ENCODE data around the gene KCND1.

Gene KCND1

DNA sequence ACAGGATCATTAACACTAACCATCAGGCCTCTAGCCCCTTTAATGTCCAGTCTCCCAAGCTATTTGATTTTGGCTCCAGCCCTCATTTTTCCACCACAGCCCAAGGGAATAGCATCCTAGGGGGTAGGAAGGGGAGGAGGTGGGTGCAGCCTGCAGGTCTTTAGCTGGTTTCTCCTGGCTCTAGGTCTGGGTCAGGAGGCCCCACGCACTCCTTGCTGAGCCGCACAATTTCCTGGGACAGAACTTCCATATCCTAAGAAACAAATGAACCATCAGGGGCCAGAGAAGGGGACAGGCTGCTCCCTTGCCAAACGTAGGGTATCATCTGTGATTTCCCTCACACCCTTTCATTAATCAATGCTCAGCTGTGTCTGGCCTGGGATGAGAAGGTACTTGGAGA lies 2.4 kb upstream of the KCND1 start:
- no peak for DNase-seq

DNA sequence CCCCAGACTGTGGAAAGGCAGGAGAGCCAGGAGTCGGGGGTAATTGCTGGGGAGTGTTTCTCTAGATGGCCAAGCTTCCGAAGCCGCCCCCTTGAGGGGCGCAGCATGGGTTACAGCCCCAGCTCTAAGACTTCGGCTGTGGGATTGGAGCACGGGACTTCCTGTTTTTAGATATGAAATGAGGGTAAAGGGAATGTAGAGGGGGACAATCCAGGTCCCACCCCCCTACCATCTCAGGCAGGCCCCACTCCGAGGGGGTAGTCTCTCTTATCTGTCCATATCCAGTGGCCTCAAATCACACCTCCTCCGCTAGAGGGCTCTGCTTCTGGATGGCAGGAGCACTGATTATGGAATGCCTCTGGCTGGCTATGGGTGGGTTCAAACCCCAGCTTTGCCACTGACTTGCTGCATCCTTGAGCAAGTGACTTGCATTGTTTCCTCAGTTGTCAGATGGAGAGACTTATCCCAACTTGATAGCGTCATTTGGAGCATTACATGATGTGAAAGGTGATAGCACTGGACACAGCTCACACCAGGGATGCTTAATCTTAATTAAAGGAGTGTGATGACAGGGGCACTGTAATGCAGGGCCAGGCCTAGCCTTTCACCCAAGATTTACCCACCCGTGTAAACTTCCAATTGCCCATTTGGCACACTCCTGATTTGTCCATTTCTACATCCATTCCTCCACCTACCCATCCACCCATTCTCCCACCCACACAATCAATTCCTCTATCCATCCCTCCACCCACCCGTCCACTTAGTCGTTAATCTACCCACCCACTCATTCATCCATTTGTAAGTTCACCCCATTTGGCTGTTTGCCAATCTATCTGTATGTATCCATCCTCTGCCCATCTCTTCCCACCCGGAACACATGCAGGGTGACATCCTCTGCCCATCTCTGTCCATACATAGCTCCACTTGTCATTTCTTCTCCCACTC lies 848 bp upstream of the KCND1 start:
- peak; percentile 36 for DNase-seq

DNA sequence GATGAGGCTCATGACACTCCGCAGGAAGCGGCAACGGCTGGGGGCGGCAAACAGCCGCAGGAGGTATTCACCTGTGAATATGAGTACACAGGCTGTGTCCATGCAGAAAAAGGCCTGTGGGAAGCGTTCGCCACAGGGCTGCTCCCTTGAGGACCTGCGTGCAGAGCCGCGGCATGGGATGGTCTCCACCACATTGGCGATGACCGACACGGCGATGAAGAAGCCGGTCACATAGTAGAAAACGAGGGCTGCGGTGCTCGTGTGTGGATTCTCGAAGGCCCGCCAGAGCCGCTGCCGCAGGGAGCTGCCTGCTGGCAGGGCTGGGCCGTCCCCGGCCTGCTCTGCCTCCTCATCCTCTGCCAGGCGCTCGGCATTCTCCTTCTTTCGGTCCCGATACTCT lies 2.2 kb downstream of the KCND1 start:
- no peak for DNase-seq

GRCh38 chrX:48968377-48968776 lies 3.3 kb downstream of the KCND1 start:
- DNase-seq, result no peak

DNA sequence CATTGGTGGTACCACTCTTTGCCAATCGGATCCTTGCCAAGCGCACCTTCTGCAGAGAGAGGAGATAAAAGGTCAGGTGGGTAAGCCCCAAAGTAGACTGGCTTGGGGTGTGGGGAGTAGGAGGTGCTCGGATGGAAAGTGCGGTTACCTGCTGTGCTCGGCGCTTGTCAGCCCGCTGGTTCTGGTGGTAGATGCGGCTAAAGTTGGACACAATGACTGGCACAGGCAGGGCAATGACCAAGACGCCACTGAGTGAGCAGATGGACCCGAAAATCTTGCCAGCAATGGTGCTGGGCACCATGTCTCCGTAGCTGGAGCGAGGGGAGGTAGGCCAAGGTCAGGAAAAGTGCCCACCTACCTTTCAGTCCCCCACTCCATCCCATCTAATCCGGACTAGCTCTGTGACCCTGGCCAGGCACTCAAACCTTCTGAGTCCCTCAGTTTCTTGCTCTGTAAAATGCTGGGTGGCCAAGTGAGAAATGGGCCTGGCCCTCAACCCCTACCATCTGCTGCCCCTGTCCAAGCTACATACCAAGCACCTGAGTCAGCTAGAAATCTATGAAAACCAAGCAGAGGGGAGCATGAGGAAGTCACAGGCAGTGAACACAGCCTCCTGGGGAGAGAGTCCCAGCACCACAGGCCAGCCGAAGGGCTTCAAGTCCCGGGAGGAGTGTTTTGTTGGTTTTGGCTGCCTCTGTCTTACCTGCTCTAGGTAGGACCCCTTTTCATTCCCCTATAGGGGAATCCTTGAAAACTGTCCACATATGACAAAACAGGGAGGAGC lies 4.7 kb downstream of the KCND1 start:
- no peak for DNase-seq

- DNase-seq, result no peak
Observed at GRCh38 chrX:48965959-48966358, 5.7 kb downstream of the KCND1 start.

GRCh38 chrX:48961585-48962091 lies 10.0 kb downstream of the KCND1 start:
- DNase-seq, result no peak

GRCh38 chrX:48960291-48960690 lies 11.4 kb downstream of the KCND1 start:
- no peak for DNase-seq

- no peak for DNase-seq
Observed at GRCh38 chrX:48958635-48959094, 13.0 kb downstream of the KCND1 start.

- peak; percentile 95 for DNase-seq
Observed at GRCh38 chrX:48957827-48958634, 13.6 kb downstream of the KCND1 start.

DNA sequence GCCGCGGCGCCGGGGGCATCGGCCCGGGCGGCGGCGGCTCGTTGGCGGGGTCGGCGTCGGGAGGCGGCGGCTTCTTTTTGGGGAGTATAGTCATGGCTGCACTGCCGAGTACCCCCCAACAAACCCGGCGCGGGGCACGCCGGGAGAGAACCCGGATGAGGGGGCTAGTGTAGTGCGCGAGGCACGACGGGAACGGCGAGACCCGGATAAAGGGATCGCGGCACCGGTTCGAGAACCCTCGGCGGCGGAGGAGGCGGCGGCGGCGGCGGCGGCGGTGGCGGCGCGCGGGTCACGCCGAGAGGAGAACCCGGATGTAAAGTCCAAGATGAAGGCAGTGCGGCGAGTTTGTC lies 14.2 kb downstream of the KCND1 start, which contains the start of gene OTUD5:
OTUD5 (minus strand) TSS at position 131 of the 350 bp plus-strand sequence; CDS start at position 94, 37 bp downstream.
- peak; percentile 72 for DNase-seq

GRCh38 chrX:48956728-48957414 lies 14.8 kb downstream of the KCND1 start:
- peak; percentile 33 for DNase-seq

- DNase-seq, result no peak
Observed at GRCh38 chrX:48948589-48948988, 23.1 kb downstream of the KCND1 start.

DNA sequence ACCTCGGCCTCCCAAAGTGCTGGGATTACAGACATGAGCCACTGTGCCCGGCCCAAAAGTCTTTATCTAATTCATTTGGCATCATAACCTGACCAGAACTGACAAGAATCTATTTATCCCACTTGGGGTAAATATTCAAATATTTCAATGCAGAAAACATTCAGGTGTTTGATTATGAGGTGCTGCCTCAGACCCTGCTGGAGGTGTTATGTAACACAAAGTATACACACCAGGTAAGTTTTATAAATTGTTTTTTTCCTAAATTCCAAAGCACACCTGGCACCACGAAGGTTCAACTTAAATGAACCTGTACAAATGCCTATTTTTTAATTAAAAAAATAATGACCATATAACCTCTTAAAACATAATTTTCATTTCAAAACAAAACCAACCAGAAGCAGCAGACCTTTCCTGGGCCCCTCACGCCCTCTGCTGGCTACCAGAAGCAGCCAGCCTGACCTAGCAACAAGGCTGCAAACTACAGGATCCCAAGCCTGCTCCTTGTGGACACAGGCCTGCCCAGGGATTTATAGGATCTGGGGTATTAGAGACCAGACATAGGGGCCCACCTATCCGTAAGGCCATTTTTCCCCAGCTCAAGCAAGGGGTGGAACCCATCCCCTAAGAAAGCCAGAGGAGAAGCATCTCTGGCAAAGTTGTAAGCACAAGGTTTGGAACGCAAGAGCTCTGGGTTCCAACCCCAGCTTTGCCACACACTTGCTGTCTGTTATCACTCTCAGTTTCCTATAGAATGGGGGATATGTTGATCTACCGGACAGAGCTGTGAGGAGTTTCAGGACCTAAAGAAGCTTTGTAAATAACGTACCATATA lies 25.9 kb downstream of the KCND1 start:
- DNase-seq, result peak; percentile 60

GRCh38 chrX:48942895-48943294 lies 28.7 kb downstream of the KCND1 start:
- DNase-seq, result peak; percentile 45

GRCh38 chrX:48940404-48940955 lies 31.2 kb downstream of the KCND1 start:
- DNase-seq, result peak; percentile 63

DNA sequence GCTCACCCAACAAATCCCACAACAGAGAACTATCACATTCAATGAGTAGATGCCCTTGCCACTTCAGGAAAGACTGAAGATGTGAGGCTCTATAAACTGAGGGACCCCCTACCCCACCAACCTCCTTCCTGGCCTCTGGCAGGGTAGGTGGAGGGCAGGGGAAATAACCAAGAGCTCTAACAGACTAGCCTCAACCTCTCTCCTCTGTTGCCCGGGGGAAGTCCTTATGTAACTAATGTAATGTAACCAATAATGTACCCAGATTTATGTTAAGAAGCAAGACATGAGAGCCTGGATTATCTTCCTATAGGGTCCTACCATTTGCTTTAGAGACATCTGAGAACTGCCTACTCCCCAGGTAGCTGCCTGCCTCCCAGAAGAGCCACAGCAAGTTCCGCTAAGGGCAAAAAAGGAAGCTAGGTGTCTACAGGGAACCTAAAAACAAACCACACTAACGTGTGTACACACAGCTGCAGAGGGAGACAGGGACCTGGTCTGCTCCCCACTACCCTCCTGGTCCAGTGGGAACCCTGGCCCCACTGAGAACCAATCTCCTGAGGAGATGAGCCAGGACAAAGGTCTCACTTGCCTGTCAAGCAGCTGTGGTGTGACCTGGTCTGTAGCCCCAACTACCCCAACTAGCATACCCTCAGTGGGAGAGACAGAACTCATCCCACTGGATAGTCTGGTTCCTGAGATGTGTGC lies 32.0 kb downstream of the KCND1 start:
- peak; percentile 34 for DNase-seq

DNA sequence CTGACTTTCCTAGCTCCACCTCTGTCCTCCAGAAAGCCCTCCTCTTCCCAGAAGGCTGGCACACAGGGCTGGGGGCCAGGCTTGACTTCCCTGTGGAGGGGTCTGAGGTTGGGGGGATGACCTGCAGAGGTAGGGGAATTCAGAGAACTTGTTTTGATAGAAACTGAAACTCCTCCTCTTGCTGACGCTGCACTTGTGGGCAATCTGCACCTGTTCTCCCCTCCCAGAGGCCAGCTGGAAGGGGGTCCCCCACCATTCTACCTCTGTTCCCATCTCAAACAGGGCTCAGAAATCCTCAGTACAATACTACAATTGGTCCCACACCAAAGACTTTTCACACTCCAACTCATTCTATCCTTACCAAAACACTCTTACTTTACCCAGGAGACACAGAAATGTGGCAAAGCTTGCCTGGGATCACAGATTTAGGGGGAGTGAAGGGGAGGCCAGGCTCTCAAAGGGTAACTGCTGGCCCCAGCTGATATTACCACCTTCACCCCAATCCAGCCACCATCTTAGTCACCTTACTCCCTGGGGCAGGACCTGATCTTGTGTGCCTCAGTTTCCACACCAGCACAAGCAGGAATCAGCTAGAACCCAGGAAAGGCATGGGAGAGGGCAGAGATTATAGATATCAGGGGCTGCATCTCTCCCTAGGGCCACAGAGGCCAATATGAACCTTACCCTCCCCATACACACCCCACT lies 32.8 kb downstream of the KCND1 start:
- peak; percentile 90 for DNase-seq
